ENCODE results near the gene CCNL1. TPM values are rescaled to one million over a fixed set of nuclear protein-coding genes. Genes with fewer than 3 reads are reported as not detected.

CCNL1 gene
- total and polyA plus RNA-seq, 8 donors, result 82.6 to 319 (median 205) TPM

DNA sequence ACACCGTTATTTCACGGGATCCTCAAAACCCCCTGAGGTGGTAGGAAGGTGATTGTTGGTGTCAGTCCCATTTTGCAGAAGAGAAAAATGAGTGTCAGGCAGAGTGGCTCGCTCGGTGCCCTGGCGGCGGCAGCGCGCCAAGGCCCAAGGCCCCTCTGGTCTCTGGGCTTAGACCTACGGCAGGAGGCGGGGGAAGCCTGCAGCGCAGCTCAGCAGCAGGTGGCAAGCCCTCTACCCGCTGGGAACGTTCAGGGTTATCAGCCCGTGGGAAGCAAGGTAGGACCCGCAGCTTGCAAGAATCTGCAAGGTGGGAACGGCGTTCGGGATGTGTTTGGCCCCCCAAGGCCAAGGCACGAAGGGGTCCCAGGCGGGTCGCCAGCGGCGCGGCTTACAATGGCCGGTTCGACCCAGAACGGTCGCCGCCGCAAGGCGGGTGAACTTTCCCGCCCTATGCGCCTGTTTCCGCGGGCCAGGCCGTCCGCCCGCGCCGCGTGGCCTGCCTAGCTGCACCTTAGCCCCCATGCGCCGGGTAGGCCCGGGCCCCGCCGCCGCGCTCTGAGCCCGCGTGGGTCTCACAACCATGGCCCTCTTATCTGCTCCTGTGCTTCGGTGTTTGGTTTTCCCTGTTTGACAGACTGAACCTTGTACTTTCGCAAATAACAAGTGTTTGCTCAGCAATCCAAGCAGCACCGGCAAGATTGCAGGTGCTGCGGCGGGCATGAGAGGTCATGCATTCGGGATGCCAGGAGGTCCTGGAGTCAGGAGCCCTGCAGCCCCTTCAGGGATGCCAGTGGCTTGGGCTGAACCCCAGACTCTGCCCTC, 39.7 kb downstream of the CCNL1 start:
- Histone ChIP-seq H3K36me3 (no peaks in the 10 kb centered on the region), H3K27ac (peak overlapping the region; percentile 1 to 35), H3K27me3 (peaks cover 4 to 13% of the 10 kb centered on the region in 2 donors), H3K9me3 (no peaks in the 10 kb centered on the region), H3K4me1 (peaks cover 0 to 6% of the 10 kb centered on the region in 2 donors), H3K4me3 (peak overlapping the region in 1 of 2 donors; percentile 7)
- DNase-seq (peak in 2 of 4 donors; percentile 61 to 79), ATAC-seq (peak; percentile 78)
- TF ChIP-seq, protein P1, sequence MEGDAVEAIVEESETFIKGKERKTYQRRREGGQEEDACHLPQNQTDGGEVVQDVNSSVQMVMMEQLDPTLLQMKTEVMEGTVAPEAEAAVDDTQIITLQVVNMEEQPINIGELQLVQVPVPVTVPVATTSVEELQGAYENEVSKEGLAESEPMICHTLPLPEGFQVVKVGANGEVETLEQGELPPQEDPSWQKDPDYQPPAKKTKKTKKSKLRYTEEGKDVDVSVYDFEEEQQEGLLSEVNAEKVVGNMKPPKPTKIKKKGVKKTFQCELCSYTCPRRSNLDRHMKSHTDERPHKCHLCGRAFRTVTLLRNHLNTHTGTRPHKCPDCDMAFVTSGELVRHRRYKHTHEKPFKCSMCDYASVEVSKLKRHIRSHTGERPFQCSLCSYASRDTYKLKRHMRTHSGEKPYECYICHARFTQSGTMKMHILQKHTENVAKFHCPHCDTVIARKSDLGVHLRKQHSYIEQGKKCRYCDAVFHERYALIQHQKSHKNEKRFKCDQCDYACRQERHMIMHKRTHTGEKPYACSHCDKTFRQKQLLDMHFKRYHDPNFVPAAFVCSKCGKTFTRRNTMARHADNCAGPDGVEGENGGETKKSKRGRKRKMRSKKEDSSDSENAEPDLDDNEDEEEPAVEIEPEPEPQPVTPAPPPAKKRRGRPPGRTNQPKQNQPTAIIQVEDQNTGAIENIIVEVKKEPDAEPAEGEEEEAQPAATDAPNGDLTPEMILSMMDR (IDR thresholded peaks at IDR 0.05), result no peak
- intact Hi-C loops (cut with DNase I), result no loop called here

DNA sequence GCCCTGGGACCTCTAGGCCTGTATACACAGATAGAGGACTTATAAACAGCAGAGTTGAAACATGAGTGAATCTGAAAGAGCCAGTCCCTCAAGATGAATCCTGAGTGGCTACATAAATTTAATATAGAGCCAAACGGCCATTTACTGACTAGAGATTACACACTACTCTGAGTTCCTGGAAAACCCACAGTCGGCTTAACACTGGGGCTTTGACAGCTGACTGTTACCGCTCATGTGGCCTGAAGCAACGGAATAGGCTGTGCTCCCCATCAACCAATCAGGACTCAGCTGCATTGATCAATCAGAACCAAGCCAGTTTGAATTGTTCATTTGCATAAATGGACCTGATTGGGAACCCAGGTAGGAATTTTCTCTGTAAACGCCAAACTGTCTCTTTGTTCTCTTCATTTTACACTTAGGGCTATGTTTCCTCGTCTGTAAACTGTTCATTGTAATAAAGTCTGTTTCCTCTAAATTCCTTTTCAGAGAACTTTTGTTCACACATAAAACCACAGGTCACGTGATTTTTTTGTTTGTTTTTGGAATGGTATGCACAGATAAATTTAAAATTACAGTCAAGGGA, 40.5 kb downstream of the CCNL1 start:
- Histone ChIP-seq H3K4me3 (no peak overlapping the region), H3K36me3 (no peaks in the 10 kb centered on the region), H3K27ac (no peak overlapping the region), H3K9me3 (no peaks in the 10 kb centered on the region), H3K4me1 (peaks cover 0 to 6% of the 10 kb centered on the region in 2 donors), H3K27me3 (peaks cover 4 to 13% of the 10 kb centered on the region in 2 donors)
- intact Hi-C loops (cut with DNase I), result no loop called here
- ATAC-seq, result no peak
- TF ChIP-seq, protein P1 (IDR thresholded peaks at IDR 0.05), result no peak
- DNase-seq, result no peak

DNA sequence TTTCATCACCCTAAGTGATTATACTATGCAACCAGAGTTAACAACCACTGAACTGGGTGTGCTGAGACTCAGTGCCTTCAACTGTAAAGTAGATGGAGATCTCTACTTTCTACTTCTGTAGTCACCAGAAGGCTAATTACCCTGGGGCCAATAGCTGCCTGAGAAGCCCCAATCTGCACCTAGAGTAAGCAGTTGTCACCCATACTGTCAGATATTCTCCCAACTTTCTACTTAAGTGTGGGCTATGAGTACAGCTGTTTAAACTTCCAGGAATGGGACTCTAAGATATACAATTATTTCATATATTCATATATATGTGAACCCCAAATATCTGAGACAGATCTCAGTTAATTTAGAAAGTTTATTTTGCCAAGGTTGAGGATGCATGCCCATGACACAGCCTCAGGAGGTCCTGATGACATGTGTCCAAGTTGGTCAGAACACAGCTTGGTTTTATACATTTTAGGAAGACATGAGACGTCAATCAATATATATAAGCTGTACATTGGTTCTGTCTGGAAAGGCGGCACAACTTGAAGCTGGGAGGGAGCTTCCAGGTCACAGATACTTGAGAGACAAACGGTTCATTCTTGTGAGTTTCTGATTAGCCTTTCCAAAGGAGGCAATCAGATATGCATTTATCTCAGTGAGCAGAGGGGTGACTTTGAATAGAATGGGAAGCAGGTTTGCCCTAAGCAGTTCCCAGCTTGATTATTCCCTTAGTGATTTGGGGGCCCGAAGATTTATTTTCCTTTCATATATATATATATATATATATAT, 41.9 kb downstream of the CCNL1 start:
- TF ChIP-seq, protein P1 (IDR thresholded peaks at IDR 0.05), result no peak
- Histone ChIP-seq H3K27me3 (peaks cover 4 to 13% of the 10 kb centered on the region in 2 donors), H3K27ac (no peak overlapping the region), H3K4me1 (peaks cover 0 to 6% of the 10 kb centered on the region in 2 donors), H3K9me3 (no peaks in the 10 kb centered on the region), H3K36me3 (no peaks in the 10 kb centered on the region), H3K4me3 (no peak overlapping the region)
- DNase-seq, result no peak
- ATAC-seq, result no peak
- intact Hi-C loops (cut with DNase I), result no loop called here

DNA sequence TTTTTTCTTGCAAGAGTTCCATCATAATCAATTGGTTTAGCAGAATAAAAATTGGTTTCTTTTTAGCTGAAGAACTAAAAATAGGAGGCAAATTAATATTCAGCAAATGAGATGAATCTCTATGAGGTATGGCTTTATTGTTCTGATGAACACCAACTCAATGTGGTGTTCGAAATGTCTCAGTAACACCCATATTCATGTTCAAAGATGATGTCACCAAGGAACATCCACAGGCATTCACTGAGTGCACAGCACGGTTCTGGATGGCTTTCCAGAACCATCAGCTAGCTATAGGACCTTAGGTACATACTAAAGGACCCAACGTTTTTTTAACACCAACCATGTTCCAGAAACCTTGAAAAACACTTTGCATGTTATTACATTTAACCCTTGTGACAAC, 42.7 kb downstream of the CCNL1 start:
- TF ChIP-seq, protein P1 (IDR thresholded peaks at IDR 0.05), result no peak
- Histone ChIP-seq H3K27ac (no peak overlapping the region), H3K4me1 (peaks cover 0 to 6% of the 10 kb centered on the region in 2 donors), H3K4me3 (no peak overlapping the region), H3K36me3 (no peaks in the 10 kb centered on the region), H3K9me3 (no peaks in the 10 kb centered on the region), H3K27me3 (peaks cover 4 to 13% of the 10 kb centered on the region in 2 donors)
- DNase-seq, result no peak
- intact Hi-C loops (cut with DNase I), result no loop called here
- no peak for ATAC-seq

DNA sequence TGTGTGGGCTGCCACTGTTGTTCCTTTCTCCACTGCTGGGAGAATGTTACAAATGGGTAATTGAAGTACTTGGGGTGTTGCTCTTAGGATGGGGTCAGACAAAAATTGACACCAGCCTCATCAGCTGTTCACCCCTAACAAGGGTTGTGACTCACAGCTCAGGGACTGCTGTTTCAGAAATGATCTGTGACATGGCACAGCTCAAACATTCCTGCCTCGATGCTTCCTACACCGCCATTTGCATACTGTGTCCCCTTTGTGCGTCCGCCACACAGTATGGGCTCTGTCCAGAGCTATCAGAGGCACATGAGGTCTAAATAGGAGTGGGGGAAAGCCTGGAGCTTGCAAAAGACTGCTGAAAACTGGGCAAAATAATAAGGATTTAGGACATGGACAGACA, 43.9 kb downstream of the CCNL1 start:
- no peak overlapping the region for H3K4me3 ChIP-seq
- DNase-seq, result no peak
- no peaks in the 10 kb centered on the region for H3K9me3 ChIP-seq
- no peak for ATAC-seq
- peaks cover 0 to 2% of the 10 kb centered on the region in 2 donors for H3K4me1 ChIP-seq
- intact Hi-C loops (cut with DNase I), result no loop called here
- H3K27me3 ChIP-seq, result peaks cover 4 to 13% of the 10 kb centered on the region in 2 donors
- TF ChIP-seq, protein P1 (IDR thresholded peaks at IDR 0.05), result no peak
- no peak overlapping the region for H3K27ac ChIP-seq
- H3K36me3 ChIP-seq, result no peaks in the 10 kb centered on the region

All from left lung (tissue), 10 donors.